Measurements from ENCODE around the gene PLEKHG5. TPM values are rescaled to one million over a fixed set of nuclear protein-coding genes. Genes with fewer than 3 reads are reported as not detected.
"Not testable (repeated sequence)": the region's sequence is repeated elsewhere in the genome, so short reads cannot be mapped to it uniquely, and the experiment has no call there.

The PLEKHG5 gene
- total RNA-seq, 1 experiment from 2014 or later, result 20.4 TPM

DNA sequence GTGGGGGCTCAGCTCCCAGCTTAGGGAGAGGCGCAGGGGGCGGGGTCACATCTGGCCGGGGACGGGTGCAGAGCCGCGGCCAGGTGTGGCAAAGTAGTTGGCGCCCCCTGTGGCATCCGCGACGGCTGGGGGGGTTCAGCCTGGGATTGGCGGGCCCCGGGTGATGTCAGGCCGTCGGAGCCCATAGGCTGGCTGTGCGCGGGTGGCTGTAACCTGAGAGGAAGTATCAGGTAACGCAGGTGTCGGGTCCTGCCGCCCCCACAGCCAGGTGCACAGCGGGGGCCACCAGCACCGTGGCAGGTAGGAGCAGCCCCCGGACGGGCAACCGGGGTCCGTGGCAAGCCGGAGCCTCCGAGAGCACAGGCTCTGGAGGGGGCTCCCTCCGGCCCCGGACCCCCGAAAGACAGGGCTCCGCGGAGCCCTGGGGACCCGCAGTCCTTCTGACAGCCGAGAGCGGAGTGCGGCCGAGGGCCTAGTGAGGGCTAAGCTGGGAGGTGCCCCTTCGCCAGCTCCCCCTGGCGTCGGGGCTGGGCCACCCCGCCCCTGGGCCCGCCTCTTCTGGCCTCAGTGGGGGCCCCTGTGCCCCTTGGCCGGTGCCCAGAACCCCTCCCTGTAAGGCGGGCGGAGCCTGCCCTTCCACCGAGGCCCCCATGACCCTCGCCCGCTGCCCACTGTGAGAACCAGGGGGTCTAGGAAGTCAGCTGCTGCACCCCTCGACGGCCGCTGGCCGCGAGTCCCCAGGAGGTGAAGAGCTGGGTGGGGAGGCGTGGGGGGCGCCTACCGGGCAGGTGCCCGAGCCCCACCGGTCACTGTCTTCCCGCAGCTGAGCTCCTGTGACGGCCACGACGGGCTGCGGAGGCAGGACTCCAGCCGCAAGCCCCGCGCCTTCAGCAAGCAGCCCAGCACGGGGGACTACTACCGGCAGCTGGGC lies 43.4 kb downstream of the PLEKHG5 start:
- DNase-seq (ENCODE audit: low read depth), result no peak

DNA sequence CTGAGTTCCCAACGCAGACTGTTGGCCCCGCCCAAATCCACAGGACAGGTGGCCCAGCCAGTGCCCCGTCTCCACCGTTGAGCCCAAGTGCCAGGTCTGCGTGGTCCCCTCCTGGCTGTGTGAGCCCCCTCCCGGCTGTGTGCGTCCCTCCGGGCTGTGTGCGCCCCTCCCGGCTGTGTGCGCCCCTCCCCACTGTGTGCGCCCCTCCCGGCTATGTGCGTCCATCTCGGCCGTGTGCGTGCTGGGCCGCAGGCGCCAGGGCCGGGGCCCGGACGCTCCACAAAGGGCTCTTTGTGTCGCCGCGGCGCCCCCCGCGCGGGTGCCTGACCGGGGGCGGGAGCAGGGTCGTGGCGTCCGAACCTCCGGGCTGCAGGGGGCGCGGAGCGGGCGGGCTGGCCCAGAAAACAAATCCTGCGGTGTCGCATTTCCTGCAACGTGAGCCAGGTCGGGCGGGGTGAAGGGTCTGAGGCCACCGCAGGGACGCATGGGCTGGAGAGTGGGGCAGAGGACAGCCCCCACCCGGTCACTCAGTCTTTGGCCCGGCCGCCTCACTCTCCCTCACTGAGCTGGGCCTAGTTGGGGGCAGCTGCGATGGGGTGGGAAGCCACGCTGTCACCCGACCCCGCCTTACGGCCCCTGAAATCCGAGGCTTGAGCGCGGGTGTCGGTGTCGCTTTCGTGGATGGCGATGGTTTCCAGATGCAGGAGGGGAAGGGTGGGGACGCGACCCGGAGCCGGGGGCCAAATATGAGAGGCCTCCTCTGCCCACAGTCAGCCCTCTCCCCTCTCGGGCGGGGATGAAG lies 44.2 kb downstream of the PLEKHG5 start:
- DNase-seq (ENCODE audit: low read depth), result no peak

DNA sequence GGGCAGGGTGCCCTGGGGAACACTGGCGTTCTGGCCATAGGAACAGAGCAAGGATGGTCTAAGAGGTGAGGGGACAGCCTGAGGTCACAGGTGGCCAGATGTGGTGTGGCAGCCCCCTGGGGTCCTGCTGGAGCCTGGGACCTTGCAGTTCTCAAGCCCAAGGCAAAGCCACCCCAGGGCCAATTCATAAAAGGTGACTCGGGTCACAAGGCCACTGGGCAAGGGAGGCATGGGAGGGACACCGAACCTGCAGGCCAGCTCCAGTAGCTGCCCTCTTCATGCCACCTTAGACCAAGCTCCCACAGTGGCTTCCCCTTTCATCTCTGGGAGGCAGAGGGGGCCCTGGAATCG lies 44.8 kb downstream of the PLEKHG5 start:
- DNase-seq (ENCODE audit: low read depth), result no peak

DNA sequence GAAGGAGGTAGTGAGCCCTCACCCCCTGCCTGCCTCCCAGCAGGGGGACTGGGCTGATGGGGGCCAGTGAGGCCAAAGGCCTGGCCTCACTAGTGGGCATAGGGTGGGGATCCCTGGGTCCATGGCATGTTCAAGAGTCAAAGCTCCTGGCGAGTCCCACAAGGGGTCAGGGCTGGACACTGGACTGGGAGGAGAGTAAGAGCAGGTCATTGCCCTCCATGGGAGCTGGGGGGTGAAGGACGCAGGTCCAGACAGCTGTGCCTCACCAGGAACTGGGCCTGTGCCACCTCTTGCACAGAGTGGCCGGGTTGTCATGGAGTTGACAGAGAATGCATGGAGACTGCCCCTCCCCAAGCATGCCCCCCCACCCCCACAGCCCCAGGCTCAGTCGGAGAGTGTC lies 45.5 kb downstream of the PLEKHG5 start:
- not testable (repeated sequence) for DNase-seq (ENCODE audit: low read depth)

DNA sequence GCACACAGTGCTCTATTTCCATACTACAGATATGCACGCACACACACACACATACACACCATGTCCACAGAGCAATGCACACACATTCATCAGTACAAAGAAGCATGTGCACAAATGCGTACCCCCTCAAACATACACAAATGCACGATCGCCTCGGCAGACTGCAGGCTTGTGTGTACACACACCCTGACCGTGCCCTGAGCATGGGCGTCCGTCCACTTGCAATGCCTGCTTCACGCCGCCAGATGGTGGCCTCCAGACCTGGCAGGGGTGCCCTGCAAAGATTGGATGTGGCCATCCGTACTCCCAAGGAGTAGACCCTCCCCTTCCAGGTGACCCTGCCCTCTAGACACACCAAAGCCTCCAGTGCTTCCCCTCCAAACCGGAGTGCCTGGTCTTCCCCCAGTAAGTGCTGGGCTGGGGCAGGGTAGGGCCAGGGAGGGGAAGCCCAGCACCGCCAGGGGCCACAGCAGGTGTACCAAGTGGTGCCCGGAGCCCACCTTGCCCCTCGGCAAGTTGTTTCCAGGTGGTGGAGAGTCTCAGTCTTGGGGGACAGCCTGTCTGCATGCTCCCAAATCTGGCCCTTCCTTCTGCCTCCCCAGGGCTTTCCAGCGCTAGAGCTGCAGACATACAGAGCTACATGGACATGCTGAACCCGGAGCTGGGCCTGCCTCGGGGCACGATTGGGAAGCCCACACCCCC lies 46.3 kb downstream of the PLEKHG5 start:
- DNase-seq (ENCODE audit: low read depth), result peak; percentile 40

DNA sequence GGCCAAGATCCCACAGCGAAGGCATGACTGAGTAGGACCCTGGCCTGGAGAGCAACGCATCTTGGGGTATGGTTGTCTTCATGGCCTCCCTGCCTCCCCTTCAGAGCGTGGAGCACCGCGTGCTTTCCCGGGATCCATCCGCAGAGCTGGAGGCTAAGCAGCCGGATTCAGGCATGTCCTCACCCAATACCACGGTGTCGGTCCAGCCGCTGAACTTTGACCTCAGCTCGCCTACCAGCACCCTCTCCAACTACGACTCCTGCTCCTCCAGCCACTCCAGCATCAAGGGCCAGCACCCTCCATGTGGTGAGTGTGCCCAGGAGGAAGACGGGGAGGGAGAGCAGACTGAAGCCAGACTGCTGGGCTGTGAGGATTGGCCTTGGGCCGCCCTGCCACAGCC lies 47.1 kb downstream of the PLEKHG5 start:
- no peak for DNase-seq (ENCODE audit: low read depth)

DNA sequence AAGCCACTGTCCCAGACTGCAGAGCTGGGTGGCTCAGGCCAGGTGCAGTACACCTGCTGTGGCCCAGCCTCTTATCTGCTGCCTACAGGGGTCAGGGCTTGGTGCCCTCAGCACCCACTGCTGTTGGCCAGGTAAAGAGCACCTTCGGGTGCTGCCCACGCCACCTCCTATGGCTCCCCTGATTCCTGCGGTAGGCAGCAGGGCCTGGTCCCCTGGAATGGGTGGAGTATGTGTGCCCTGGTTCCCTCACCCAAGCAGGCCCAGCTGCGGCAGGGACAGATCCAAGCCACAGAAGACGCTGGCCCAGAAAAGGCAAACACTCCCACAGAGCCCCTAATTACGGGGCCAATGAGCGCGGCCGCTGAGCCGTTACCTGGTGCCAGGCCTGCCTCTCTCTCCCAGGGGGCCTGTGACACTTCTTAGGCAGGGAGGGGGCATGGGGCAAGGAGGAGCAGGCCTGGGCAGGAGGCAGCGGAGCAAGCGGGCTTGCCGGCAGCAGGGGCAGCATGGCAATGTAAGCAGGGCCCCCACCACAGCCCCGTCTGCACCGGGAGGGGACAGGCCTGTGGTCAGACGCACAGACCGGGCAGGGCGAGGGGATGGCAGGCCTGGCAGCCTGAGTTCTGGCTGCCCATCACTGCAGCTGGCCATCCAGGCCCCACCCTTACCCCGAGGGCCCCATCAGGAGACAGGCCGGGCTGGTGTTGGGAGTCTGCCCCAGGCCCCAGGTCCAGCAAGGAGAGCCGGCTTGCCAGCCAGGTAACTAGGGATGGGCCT lies 47.9 kb downstream of the PLEKHG5 start:
- DNase-seq (ENCODE audit: low read depth), result no peak

DNA sequence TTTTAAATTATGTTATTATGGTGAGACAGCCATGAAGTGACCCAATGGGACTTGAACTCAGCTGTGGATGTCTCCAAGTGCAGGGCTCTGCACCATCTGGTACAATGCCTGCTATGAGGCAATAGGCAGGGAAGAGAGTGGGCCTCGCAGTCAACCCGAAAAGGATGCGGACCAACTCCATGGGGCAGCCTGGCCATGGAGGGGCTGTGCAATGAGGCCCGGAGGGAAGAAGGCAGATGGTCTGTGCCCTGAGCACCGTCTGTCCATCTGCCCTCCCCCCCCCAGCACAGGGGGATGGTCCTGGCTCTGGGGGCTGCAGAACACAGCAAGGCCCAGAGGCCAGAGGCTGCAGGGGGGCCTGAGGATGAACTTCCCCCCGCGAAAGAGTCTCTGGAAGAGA lies 49.9 kb downstream of the PLEKHG5 start:
- no peak for DNase-seq (ENCODE audit: low read depth)

DNA sequence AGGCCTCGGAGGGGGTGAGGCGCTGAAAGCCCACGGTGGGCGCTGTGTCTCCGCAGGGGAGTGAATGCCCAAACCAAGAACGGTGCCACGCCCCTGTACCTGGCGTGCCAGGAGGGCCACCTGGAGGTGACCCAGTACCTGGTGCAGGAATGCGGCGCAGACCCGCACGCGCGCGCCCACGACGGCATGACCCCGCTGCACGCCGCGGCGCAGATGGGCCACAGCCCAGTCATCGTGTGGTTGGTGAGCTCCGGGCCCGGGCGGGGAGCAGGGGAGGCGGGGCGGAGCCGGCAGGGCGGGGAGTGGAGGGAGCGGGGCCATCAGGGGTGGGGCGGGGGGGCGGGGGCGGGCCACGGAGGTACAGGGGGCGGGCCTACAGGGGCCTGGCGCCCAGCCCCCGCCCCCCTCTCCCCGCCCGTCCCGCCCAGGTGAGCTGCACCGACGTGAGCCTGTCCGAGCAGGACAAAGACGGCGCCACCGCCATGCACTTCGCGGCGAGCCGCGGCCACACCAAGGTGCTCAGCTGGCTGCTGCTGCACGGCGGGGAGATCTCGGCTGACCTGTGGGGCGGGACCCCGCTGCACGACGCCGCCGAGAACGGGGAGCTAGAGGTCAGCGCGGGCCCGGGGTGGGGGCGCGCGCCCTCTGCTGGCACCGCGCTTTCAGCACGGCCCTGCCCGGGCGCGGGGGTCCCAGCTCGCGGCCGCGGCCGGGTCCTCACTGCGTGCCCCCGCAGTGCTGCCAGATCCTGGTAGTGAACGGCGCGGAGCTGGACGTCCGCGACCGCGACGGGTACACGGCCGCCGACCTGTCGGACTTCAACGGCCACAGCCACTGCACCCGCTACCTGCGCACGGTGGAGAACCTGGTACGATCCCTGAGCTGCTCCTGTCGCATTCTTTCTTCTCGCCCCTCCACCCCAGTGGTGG lies 51.0 kb downstream of the PLEKHG5 start:
- DNase-seq (ENCODE audit: low read depth), result no peak

DNA sequence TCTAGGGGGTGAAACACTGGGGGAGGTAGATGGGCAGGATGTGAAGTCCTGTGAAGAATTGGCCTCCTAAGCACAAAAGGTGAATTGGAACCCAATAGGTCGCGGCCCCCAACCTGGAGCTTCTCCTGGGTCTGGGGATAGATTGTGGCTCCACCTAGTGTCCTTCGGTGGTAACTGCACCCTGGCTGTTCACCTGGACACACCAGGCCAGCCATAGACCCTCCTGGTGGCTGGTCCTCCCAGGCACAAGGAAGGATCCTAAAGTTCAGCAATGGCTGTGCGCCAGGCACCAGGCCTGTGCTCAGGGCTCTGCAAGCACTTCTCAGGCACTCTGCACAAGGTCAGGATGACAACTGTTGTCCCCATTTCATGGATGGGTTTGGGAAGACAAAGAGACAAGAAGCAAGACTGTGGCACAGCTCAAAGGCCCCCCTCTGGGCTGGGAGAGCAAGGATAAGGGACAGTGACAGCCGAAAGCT lies 53.4 kb downstream of the PLEKHG5 start:
- peak; percentile 69 for DNase-seq (ENCODE audit: low read depth)

DNA sequence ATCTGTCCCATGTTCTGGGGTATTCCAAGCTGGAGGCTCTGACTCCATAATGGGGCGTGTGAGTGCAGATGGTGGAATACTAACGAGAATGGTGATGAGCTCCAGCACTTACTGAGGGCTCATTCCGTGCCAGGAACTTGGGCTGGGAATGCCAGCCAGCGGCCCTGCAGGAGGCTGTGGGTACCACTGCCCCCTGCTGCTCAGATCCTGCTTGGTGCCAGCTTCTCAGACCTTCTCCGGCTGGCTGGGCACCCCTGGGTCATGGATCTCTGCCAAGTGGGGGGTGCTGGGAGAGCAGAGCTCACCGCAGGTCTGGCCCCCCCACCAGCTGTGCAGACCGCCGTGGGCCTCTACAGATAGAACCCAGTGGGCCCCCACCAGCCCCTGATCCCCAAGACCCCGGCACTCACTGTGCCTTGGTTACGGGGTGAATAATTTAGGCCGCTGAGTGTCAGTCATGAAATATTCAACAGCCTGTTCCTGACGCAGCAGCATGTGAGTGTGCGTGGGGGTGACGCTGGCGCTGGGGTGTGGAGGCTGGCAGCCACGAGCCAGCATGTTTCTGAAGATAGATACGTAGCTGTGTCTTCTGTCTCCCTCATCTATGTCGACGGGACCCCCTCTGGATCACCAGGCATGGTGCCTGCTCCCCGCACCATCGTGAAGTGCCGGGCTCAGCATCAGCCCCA lies 54.3 kb downstream of the PLEKHG5 start:
- peak; percentile 55 for DNase-seq (ENCODE audit: low read depth)

DNA sequence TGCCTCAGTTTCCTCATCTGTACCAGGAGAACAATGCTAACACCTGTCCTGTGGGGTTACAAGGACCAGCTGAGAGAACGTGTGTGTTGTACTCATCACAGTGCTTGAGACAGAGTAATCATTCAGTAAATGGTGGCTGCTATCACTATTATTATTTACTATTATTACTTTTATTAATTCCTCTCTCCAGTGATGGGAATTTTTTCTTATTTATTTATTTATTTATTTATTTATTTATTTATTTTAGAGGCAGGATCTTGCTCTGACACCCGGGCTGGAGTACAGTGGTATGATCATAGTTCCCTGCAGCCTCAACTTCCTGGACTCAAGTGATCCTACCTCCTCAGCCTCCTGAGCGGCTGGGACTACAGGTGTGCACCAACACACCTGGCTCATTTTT lies 55.2 kb downstream of the PLEKHG5 start:
- not testable (repeated sequence) for DNase-seq (ENCODE audit: low read depth)

DNA sequence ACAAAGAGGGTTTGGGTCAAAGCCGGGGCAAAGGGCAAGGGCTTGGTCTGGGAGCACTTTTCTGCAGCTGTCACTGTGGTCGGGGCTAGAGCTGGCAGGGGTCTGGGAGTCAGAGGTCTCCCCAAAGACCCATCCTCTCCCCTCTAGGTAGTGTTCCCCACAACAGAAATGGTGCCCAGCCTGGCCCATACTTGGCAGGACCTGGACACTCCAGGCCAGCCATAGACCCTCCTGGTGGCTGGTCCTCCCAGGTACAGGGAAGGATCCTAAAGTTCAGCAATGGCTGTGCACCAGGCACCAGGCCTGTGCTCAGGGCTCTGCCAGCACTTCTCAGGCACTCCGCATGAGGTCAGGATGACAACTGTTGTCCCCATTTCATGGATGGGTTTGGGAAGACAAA lies 55.9 kb downstream of the PLEKHG5 start:
- no peak for DNase-seq (ENCODE audit: low read depth)

DNA sequence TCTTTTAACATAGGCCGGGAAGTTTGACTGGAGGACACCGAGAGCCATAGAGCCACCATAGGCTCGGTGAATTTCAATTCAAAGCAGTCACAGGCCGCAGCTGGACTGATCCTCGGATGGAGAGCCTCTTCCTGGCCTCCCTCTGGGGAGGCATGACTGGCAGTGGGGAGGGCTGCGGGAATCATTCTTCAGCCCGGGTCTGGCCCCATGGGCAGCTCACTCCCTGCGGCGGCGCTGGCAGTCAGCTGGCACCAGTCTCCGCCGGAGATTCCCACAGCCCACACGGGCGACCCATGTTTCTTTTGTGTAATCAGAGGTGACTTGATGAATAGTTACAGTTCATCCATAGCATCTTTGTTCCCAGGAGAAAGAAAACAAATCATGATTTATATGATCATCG lies 56.3 kb downstream of the PLEKHG5 start:
- no peak for DNase-seq (ENCODE audit: low read depth)

DNA sequence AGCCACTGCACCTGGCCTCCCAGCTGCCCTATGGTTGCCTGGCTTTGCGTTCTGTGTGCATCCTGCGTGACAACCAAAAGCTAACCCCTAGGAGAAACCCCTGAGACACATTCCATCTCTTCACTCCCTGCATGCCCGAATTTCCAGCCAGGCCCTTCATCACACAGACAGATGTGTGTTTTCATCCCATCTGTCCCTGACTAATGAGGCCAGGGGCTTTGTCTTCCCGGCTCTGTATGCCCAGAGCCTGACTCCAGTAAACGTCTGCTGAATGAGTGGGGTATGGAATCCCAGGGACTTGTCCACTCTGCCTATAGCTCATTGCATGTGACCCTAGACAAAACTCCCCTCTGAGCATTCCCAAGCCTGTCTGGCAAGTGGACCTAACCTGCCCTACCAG lies 57.3 kb downstream of the PLEKHG5 start:
- no peak for DNase-seq (ENCODE audit: low read depth)

DNA sequence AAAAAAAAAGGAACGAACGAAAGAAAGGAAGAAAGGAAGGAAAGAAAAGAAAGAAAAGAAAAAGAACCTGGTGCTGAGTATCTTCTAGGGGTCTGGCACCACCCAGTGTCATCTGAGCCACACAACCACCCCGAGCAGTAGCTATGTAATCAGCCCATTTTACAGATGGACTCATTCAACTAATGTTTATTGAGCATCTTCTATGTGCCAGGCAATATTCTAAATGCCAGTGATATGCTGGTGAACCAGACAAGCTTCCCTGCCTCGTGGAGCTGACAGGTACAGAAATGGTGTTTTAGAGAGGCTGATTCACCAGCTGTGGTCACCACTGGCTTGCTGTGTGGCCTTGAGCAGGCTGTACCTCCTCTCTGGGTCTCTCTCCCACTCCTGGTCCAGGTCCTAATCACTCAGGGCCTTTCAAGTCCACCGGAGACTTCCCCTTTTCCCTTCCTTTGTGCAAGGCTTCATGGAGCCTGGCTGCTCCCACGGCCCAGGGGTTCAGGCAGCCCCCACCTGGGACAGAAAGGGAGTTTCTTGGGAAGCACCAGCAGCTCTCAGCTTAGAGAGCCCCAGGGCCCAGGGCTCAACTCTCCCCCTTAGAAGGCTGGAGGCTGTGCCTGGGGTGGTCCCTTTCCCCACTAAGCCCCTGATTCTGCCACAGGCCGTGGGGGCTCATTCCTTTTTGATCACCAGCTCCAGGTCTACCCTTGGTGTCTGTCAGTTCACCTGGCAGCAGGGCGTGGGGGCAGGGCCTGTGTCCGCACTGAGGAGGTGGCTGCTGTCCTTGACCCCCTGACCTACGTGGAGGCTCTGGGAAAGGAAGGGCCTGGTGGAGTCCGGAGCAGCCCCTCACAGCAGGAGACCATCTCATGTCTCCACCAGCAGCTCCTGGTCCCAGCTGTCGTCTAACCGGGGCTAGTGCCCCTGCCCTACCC lies 59.6 kb downstream of the PLEKHG5 start:
- not testable (repeated sequence) for DNase-seq (ENCODE audit: low read depth)

DNA sequence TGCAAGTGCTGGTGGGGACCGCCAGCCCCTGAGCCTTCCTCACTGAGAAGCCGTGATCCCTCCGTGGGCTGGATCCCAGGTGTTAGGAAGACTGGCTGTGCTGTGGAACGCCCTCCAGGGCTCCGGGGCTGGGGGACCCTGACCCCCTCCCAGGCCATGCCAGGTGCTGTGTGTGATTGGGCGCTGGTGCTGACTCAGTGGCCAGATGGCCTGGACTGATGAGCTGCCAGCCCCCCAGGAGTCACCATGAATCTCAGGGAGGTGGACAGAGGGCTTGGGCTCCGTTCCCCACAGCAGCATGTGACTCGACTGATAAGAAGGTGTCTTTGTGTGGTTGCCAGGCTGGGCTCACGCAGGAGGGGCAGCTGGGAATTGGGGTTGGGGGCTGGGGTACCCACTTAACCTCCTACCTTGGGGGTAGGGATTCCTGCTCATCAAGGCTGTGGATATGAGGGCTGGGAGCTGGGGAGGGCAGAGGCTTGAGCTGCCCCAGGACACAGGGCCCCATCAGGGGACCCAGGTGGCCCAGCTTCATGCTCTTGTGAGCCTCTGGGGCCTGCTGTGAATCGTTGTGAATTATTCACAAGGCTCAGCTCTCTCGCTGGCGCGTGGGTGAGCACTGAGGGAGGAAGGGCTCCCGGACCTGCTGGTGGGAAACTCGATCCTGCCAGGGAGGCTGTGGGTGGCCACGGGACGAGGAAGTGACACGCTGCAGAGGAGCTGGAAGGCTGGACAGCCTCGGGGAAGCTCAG lies 61.6 kb downstream of the PLEKHG5 start:
- not testable (repeated sequence) for DNase-seq (ENCODE audit: low read depth)
